Activated naive CD4-positive, alpha-beta T cell treated with Interleukin-2 at 50 U/mL for 16 hours (primary cell): ENCODE data around the gene LGI1.
"Not testable (repeated sequence)": the region's sequence is repeated elsewhere in the genome, so short reads cannot be mapped to it uniquely, and the experiment has no call there.

Experiments
- DNase-seq: peaks from one replicate; pipeline ENCODE4 v3.0.0-alpha.2; 2020

The LGI1 gene

DNA sequence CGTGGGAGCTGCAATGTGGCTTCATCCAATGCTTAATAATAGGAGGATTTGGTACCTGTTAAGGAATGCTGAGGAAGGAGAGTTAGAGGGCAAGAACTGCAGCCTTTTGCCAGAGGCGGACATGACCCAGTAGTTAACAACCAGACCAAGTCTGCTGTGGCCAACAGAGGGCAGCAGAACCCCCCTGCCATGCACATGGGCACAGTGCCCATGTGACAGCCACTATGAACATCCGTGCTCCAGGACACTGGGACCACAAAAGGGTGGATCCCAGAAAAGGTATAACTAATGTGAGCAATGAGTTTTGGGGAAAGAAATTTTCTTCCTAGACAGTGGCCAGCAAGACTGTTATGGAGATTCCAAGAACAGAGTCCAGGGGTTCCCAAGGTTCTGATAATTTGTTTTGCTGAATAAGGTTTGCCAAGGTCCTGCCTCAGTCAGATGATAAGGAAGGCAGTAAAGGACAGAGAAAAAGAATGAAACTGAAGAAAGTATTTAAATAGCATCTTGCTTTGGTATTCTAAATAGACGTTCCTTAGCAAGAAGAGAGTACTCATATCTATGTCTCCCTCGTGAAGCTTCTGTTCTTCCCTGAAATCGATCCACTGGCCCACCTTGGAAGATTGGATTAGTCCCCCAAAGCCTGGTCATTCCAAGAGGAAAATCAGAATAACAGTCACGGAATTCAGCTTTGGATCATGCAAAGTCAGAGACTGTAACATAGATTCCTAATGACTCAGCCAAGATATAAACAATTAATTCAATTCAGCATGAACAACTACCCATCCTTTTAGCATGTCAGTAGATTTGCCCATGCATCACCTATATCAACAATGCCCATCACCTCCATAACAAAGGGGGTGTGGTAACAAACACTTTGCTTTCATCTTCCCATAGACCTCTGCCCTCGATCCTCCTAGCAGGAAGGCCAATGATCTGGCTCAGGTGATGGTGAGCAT, 56.0 kb downstream of the LGI1 start:
- DNase-seq: peak; percentile 28

DNA sequence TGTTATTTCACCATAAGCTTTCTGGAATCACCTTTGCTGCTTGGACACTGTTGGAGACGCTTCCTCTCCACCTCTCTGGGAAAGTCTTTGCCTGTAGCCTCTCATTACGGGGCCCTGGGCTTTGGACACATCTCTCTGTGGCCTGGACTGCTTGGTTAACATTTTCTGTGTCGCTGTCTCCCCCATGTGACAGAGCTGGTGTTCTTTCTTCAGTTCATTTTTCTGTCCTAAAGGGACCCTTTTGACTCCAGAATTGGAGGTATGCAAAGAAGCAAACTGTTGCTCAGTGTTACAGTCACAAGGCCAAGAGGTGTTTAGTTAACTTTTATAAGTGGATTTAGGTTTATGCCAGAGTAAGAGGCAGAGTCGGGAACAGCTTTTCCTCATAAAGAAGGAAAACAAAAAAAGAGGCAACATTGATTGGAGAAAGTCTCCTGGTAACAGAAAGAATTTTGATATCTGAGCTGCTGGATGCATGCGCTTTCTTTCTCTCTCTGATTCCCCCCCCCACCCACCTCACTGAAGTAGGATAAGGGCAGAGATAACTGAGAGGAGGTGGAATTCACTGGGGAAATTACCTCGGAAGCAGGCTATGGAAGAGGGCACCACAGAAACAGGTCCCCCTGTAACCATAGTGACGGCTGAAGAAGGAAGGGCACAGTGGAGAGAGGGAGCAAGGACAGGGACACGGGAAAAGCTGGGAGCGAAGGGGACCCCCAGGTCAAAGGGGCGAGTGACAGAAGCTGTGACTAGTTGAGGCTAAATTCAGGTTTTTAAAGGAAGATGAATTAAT, 57.8 kb downstream of the LGI1 start:
- DNase-seq: no peak

DNA sequence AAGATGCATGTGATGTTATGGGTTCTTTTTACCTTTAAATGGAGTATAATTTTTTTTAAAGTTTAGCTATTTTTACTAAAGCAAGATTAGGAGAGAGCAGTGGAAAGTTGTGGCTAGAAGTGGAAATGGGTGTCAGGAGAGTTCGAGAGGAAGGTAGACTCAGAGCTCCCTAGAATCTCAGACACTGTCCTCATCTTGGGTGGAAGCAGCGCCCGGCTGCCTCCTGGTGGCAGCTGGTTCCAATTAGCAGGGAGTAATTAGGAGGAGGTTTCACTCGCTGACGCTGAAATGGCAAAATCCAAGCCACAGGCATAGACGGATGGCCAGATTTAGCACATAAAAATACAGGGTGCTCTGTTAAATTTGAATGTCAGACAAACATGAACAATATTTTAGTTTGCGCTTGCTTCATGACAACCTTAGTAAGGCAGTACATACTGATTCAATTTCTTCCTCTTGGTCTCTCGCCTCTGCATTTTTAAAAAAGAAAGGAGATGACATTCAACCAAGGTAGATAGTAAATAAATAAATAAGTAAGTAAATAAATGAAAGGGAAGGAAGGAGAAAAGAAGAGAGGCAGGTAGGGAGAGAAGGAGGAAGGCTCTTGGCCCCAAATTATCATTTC, 58.5 kb downstream of the LGI1 start:
- DNase-seq: peak; percentile 13

- DNase-seq: no peak
Measured at GRCh38 chr10:93818086-93818485, 60.4 kb downstream of the LGI1 start.

- no peak for DNase-seq
Measured at GRCh38 chr10:93819520-93819919, 61.8 kb downstream of the LGI1 start.

DNA sequence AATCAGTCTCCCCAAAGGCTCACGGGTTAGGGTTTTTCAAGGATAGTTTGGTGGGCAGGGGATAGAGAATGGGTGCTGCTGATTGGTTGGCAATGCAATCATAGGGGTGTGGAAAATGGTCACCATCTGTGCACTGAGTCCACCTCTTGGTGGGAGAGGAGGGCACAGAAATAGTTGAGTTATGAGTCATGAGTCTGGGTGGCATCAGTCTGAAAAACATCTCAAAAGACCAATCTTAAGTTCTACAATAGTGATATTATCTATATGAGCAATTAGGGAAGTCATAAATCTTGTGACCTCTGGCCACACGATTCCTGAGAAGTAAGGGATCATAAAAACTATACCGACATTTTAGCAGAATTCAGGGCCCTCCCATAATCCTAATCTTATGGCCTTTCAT, 62.7 kb downstream of the LGI1 start:
- DNase-seq: no peak

- DNase-seq: no peak
Measured at GRCh38 chr10:93821051-93821772, 63.5 kb downstream of the LGI1 start.

DNA sequence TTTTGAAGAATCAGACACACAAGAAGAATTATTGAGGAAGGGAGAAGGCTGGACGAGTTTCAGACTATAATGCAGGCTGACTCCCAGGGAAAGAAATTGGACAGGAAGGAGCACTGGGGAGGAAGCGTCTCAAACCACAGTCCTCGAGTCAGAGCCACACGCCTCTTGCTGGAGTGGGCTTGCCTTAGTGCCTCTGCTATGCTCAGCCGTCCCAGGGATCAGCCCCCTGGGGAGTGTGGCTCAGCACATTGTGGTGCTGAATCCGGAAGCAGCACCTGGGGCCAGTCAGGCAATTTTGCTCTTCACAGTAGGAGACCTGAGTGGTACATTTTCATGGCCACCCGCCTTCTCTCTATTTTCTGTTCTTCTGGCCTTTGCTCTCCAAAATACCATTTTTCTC, 68.6 kb downstream of the LGI1 start:
- DNase-seq: no peak

- no peak for DNase-seq
Measured at GRCh38 chr10:93827056-93827804, 69.5 kb downstream of the LGI1 start.

DNA sequence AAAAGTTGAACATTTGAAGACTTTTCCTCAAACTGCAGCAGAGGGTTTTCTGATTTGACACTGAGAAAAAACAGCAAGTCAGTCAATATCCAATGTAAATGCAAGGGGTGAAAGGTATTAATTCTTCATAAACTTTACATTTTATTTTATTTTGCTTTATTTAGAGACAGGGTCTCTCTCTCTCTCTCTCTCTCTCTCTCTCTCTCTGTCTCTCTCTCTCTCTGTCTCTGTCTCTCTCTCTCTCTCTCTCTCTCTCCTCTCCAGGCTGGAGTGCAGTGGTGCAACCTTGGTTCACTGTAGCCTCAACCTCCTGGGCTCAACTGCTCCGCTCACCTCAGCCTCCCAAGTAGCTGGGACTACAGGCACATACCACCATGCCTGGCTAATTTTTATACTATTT, 73.3 kb downstream of the LGI1 start:
- not testable (repeated sequence) for DNase-seq

- DNase-seq: no peak
Measured at GRCh38 chr10:93835770-93836169, 78.0 kb downstream of the LGI1 start.

- DNase-seq: no peak
Measured at GRCh38 chr10:93837822-93838221, 80.1 kb downstream of the LGI1 start.

DNA sequence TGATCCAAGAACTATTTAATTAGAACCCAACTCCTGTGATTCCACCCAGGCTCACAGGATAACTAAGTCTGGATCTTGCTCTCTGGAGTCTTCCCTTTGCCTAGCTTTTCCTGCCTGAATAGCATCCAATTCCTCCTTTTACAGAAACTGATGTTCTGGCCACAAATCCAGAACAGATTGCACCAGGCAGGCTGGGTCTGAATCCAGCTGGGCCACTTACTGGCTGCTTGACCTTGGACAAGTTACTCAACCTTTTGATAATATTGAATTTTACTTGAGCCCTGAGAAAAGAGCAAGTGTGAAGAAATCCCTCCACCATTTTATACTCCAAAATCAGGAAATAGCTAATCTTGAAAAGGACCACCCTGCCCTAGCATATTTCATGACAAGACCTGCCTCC, 80.5 kb downstream of the LGI1 start:
- DNase-seq: no peak

GRCh38 chr10:93841961-93842360, 84.2 kb downstream of the LGI1 start:
- no peak for DNase-seq

DNA sequence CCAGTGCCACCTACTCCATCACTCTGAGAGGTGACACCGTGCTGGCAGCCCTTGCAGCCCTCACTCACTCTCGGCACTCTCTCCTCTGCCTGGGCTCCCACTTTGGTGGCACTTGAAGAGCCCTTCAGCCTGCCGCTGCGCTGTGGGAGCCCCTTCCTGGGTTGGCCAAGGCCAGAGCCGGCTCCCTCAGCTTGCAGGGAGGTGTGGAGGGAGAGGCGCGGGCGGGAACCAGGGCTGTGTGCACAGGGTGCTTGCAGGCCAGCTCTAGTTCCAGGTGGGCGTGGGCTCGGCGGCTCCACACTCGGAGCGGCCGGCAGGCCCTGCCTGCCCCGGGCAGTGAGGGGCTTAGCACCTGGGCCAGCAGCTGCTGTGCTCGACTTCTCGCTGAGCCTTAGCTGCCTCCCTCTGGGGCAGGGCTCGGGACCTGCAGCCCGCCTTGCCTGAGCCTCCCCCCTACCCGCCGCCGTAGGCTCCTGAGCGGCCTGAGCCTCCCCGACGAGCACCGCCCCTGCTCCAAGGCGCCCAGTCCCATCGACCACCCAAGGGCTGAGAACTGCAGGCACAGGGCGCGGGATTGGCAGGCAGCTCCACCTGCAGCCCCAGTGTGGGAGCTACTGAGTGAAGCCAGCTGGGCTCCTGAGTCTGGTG, 87.4 kb downstream of the LGI1 start:
- no peak for DNase-seq
